B cell (primary cell): Measurements from ENCODE around the gene CD101. TPM values are rescaled to one million over a fixed set of nuclear protein-coding genes. Genes with fewer than 3 reads are reported as not detected.

Experiments used
- ATAC-seq: fragments of 200-7000 bp; cut with Tn5 transposase; one replicate; pipeline ENCODE4 v1.10.0; 2021; ENCODE audit warnings: low read depth, mild to moderate bottlenecking, moderate number of reproducible peaks, moderate library complexity
- CTCF ChIA-PET: fragments of 350-600 bp; sonication (Branson Sonifier 250); formaldehyde crosslinking; loops from one replicate; lab custom pipeline; 2021; ENCODE audit warnings: antibody characterized with exemption, inconsistent platforms; lab: Charles Lee
- POLR2A ChIA-PET: fragments of 350-600 bp; sonication (Branson Sonifier 250); formaldehyde crosslinking; loops from one replicate; lab custom pipeline; 2021; ENCODE audit warnings: antibody characterized with exemption; lab: Charles Lee
- DNase-seq: peaks from one replicate; pipeline ENCODE4 v3.0.0; 2013
- H2AFZ ChIP-seq: 2 replicates; pipeline ENCODE4 v1.6.1; 2012; ENCODE audit warnings: mild to moderate bottlenecking, low read depth, low read length; ENCODE audit not compliant: insufficient read depth, poor library complexity, severe bottlenecking
- H3K27ac ChIP-seq, 2 donors: 1 replicate in 1 of 2; 2 replicates in 1 of 2; pipeline ENCODE4 v1.5.1; 2012 to 2013; ENCODE audit warnings: low read length in 2 of 2, mild to moderate bottlenecking in 2 of 2, moderate library complexity in 1 of 2
- H3K27me3 ChIP-seq, 4 experiments: fragments of 200-600 bp in 1 of 4; sonication (generic) in 1 of 4; replicated peaks in 1 of 4; 1 replicate in 2 of 4; 2 replicates in 2 of 4; pipeline versions ENCODE4 v1.6.1 to v1.7.0; 2013 to 2016; ENCODE audit warnings: low read length in 3 of 4, mild to moderate bottlenecking in 2 of 4, mixed read lengths in 1 of 4, moderate library complexity in 1 of 4; ENCODE audit not compliant: insufficient read depth in 4 of 4, control insufficient read depth in 3 of 4; ENCODE audit errors: control extremely low read depth in 1 of 4
- H3K36me3 ChIP-seq, 2 experiments: replicated peaks in 1 of 2; 1 replicate in 1 of 2; 2 replicates in 1 of 2; pipeline versions ENCODE4 v1.6.1 to v1.7.1; 2013; ENCODE audit warnings: low read length in 1 of 2; ENCODE audit not compliant: insufficient read depth in 2 of 2, control insufficient read depth in 1 of 2; ENCODE audit errors: control extremely low read depth in 1 of 2, extremely low read depth in 1 of 2
- H3K4me1 ChIP-seq, 2 donors: fragments of 200-600 bp in 1 of 2; sonication (generic) in 1 of 2; 1 replicate in 1 of 2; 2 replicates in 1 of 2; pipeline versions ENCODE4 v1.5.1 to v1.6.1; 2013 to 2017; ENCODE audit warnings: low read length in 2 of 2; ENCODE audit not compliant: control insufficient read depth in 2 of 2, insufficient read depth in 2 of 2
- H3K4me2 ChIP-seq: replicated peaks from 2 replicates; pipeline ENCODE3; 2012; ENCODE audit warnings: mild to moderate bottlenecking, low read depth, low read length; ENCODE audit not compliant: poor library complexity, severe bottlenecking
- H3K4me3 ChIP-seq, 5 experiments: fragments of 200-600 bp in 1 of 5; sonication (generic) in 1 of 5; 1 replicate in 3 of 5; 2 replicates in 2 of 5; pipeline versions ENCODE4 v1.5.1 to v1.7.0; 2011 to 2016; ENCODE audit warnings: low read length in 4 of 5, mild to moderate bottlenecking in 4 of 5, low read depth in 2 of 5, control low read depth in 1 of 5, moderate library complexity in 1 of 5; ENCODE audit not compliant: insufficient read depth in 1 of 5; ENCODE audit errors: control extremely low read depth in 1 of 5, extremely low read depth in 1 of 5
- H3K79me2 ChIP-seq: fragments of 200-600 bp; sonication (generic); one replicate; pipeline ENCODE4 v1.6.0; 2016; ENCODE audit warnings: low read length; ENCODE audit not compliant: control insufficient read depth, insufficient read depth
- H3K9ac ChIP-seq: fragments of 200-600 bp; sonication (generic); 2 replicates; pipeline ENCODE4 v1.6.1; 2017; ENCODE audit warnings: mild to moderate bottlenecking, low read length, moderate library complexity
- H3K9me3 ChIP-seq, 3 donors: one replicate each; pipeline versions ENCODE4 v1.6.1 to v1.7.1; 2013; ENCODE audit warnings: low read length in 2 of 3; ENCODE audit not compliant: control insufficient read depth in 2 of 3, insufficient read depth in 1 of 3; ENCODE audit errors: control extremely low read depth in 1 of 3
- H4K20me1 ChIP-seq: 2 replicates; pipeline ENCODE4 v1.6.0; 2012; ENCODE audit warnings: mild to moderate bottlenecking, low read length; ENCODE audit not compliant: insufficient read depth, control insufficient read depth, poor library complexity, severe bottlenecking
- H3K27ac Mint-ChIP-seq: one replicate; pipeline ENCODE4 v1.8.0; 2021; ENCODE audit warnings: mixed read lengths
- H3K27me3 Mint-ChIP-seq: one replicate; pipeline ENCODE4 v1.8.0; 2021; ENCODE audit warnings: mixed read lengths
- H3K4me1 Mint-ChIP-seq: one replicate; pipeline ENCODE4 v1.8.0; 2021; ENCODE audit warnings: mixed read lengths
- H3K4me3 Mint-ChIP-seq: one replicate; pipeline ENCODE4 v1.8.0; 2021; ENCODE audit warnings: mixed read lengths
- H3K9me3 Mint-ChIP-seq: one replicate; pipeline ENCODE4 v1.8.0; 2022; ENCODE audit warnings: mixed read lengths; ENCODE audit not compliant: insufficient read depth
- EZH2 ChIP-seq: IDR thresholded peaks from 2 replicates; pipeline ENCODE4 v1.6.1; 2012; ENCODE audit warnings: borderline replicate concordance, low read depth, mild to moderate bottlenecking, moderate library complexity, low read length; ENCODE audit not compliant: insufficient read depth, poor library complexity, severe bottlenecking
- WGBS: methylation state at CpG from one replicate; pipeline ENCODE4 v1.1.5; 2013; ENCODE audit warnings: missing lambda C conversion rate; ENCODE audit not compliant: insufficient coverage; 5-methylcytosine and 5-hydroxymethylcytosine counted together
- intact Hi-C: fragments of 100-400 bp; cut with micrococcal nuclease; formaldehyde crosslinking; loops from one replicate; pipeline ENCODE4 v1.10.0; 2022
- polyA plus RNA-seq: library from polyadenylated mRNA; depleted of rRNA; stranded (reverse); fragments of >200 nt; gene quantifications from 2 replicates; pipeline ENCODE4 v1.2.3, GENCODE V29; 2012
- total RNA-seq, 2 donors: library from RNA; stranded (reverse); fragments of 120-200 nt in 1 of 2; gene quantifications; 1 replicate in 1 of 2; 2 replicates in 1 of 2; pipeline versions ENCODE4 v1.2.3 to v1.2.4, GENCODE V29; 2013 to 2022
- TF ChIP-seq, protein P1 (sequence below): fragments of 200-600 bp; IDR thresholded peaks from one replicate; pipeline ENCODE4 v1.8.0; 2022; ENCODE audit warnings: antibody characterized with exemption, mild to moderate bottlenecking

Gene CD101
- total and polyA plus RNA-seq, 2 donors (not counting 1 experiment from before 2014, with no cell fraction given) = 0.19 TPM; not detected in 1

DNA sequence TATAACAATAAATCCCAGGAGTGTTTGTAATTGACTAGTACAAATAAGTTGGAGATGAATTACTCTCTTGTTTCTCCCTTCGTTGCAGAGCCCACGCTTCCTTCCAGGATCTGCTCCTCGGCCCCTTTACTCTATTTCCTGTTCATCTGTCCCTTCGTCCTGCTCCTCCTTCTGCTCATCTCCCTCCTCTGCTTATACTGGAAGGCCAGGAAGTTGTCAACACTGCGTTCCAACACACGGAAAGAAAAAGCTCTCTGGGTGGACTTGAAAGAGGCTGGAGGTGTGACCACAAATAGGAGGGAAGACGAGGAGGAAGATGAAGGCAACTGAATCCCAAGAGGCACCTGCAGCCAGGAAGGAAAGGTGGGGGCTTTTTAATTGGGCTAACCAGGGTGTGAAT, 32.2 kb downstream of the CD101 start:
- Mint-ChIP-seq H3K4me3 (no peak overlapping the region), H3K9me3 (no peaks in the 10 kb centered on the region), H3K4me1 (no peaks in the 10 kb centered on the region), H3K27me3 (peaks cover 4% of the 10 kb centered on the region), H3K27ac (no peak overlapping the region)
- no peaks in the 10 kb centered on the region for H3K36me3 ChIP-seq
- ChIA-PET POLR2A (no interaction called here), CTCF (no interaction called here)
- no peaks in the 10 kb centered on the region for H4K20me1 ChIP-seq
- no peaks in the 10 kb centered on the region for H3K27me3 ChIP-seq
- ATAC-seq = no peak
- H3K4me3 ChIP-seq = no peak overlapping the region
- no peak overlapping the region for H3K27ac ChIP-seq
- 90% methylated on average over 7 of the region's 7 CpGs for WGBS
- H3K4me2 ChIP-seq = no peak overlapping the region
- DNase-seq = no peak
- intact Hi-C loops = no loop called here
- no peak for TF ChIP-seq EZH2
- TF ChIP-seq, protein P1, sequence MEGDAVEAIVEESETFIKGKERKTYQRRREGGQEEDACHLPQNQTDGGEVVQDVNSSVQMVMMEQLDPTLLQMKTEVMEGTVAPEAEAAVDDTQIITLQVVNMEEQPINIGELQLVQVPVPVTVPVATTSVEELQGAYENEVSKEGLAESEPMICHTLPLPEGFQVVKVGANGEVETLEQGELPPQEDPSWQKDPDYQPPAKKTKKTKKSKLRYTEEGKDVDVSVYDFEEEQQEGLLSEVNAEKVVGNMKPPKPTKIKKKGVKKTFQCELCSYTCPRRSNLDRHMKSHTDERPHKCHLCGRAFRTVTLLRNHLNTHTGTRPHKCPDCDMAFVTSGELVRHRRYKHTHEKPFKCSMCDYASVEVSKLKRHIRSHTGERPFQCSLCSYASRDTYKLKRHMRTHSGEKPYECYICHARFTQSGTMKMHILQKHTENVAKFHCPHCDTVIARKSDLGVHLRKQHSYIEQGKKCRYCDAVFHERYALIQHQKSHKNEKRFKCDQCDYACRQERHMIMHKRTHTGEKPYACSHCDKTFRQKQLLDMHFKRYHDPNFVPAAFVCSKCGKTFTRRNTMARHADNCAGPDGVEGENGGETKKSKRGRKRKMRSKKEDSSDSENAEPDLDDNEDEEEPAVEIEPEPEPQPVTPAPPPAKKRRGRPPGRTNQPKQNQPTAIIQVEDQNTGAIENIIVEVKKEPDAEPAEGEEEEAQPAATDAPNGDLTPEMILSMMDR = no peak
- H3K79me2 ChIP-seq = no peaks in the 10 kb centered on the region
- H3K4me1 ChIP-seq = no peaks in the 10 kb centered on the region
- no peak overlapping the region for H3K9ac ChIP-seq
- H3K9me3 ChIP-seq = no peaks in the 10 kb centered on the region
- H2AFZ ChIP-seq = no peak overlapping the region

DNA sequence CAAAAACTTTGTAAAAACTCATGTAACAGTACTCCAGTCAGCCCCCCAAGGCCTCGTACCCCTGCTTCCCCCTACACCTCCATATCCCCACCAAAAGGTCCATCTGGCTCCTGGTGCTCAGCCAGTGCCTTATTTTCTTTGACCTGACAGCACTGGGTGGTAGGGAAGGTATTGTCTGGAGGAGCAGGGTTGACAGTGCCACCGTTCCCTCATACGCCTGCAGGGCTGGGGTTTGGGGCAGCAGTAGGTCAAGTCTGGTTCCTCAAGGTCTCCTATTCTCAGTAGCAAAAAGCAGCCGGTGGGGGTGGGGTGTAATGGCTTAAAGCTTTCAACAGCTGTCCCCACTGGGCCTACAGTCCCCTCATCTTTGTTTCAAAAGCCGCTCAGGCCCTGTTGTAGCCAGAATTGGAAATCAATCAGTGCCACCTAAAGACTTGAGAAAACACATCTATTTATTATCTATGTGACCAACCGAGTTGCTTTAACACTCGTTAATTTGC, 33.3 kb downstream of the CD101 start:
- intact Hi-C loops = no loop called here
- POLR2A ChIA-PET = no interaction called here
- H3K27ac Mint-ChIP-seq = no peak overlapping the region

More for the DNA sequence above, 33.3 kb downstream of the CD101 start:
- H3K4me1 ChIP-seq = no peaks in the 10 kb centered on the region
- CTCF ChIA-PET = no interaction called here
- ATAC-seq (no peak), DNase-seq (no peak)
- Mint-ChIP-seq H3K27me3 (peaks cover 7% of the 10 kb centered on the region), H3K9me3 (no peaks in the 10 kb centered on the region), H3K4me3 (no peak overlapping the region), H3K4me1 (no peaks in the 10 kb centered on the region)
- H3K9me3 ChIP-seq = no peaks in the 10 kb centered on the region
- H2AFZ ChIP-seq = no peak overlapping the region
- no peaks in the 10 kb centered on the region for H3K36me3 ChIP-seq
- H3K4me2 ChIP-seq = no peak overlapping the region
- H3K27ac ChIP-seq = no peak overlapping the region
- TF ChIP-seq, protein P1 = no peak
- TF ChIP-seq EZH2 = no peak
- no peaks in the 10 kb centered on the region for H3K27me3 ChIP-seq
- no peak overlapping the region for H3K4me3 ChIP-seq
- no peaks in the 10 kb centered on the region for H3K79me2 ChIP-seq
- 100% methylated on average over 3 of the region's 7 CpGs for WGBS
- H4K20me1 ChIP-seq = no peaks in the 10 kb centered on the region
- H3K9ac ChIP-seq = no peak overlapping the region
